HG03025 (cell line): Measurements from ENCODE around the gene IGF2R.
"Not testable (repeated sequence)": the region's sequence is repeated elsewhere in the genome, so short reads cannot be mapped to it uniquely, and the experiment has no call there.

Experiments used
- ATAC-seq: cut with Tn5 transposase; IDR thresholded peaks from one replicate; pipeline ENCODE4 v1.9.1; 2021; ENCODE audit warnings: mild to moderate bottlenecking, moderate library complexity; ENCODE audit not compliant: unreplicated experiment, low FRiP score

IGF2R gene

DNA sequence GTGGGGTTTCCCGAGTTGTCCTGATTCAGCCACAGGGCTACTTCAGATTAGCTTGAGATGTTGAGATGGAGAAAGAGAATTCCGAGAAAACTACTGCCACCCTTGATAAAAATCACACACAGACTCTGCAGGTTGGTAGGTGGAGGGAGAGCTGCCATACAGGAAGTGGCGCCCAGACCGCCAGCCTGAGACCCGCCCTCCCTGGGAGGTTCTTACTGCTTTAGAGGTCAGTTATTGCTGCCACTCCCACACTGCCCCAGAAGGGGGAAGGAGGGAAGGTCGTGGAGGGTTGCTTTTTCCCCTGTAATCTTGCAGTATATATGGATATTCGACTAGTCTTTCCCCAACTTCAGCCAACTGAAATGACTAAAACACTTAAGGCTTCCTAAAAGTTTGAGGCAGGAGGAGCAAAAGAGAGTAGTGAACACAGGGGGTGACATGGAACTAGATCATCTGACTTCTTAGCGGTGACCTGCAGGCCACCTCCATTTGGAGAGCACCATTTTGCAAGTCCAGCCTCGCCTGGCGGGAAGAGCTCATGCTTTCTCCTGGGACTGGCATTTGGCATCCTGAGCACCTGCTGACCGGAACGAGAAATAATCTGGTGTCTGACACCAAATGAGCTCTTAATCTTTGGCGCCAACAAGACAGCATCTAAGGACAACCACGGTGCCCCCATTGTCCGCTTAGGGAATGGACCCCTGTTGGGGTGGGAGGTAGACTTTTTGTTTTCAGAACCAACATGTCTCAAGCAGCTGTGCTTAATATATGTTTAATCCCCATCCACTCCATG, 117.0 kb downstream of the IGF2R start:
- no peak for ATAC-seq

GRCh38 chr6:160086754-160087153, 117.9 kb downstream of the IGF2R start:
- ATAC-seq, result no peak

- no peak for ATAC-seq
These were observed 119.3 kb downstream of the IGF2R start for GRCh38 chr6:160088069-160088783.

- ATAC-seq, result no peak
These were observed 120.1 kb downstream of the IGF2R start for GRCh38 chr6:160088784-160089533.

GRCh38 chr6:160089534-160089897, 120.6 kb downstream of the IGF2R start:
- no peak for ATAC-seq

- not testable (repeated sequence) for ATAC-seq
These were observed 121.8 kb downstream of the IGF2R start for GRCh38 chr6:160090442-160091239.

DNA sequence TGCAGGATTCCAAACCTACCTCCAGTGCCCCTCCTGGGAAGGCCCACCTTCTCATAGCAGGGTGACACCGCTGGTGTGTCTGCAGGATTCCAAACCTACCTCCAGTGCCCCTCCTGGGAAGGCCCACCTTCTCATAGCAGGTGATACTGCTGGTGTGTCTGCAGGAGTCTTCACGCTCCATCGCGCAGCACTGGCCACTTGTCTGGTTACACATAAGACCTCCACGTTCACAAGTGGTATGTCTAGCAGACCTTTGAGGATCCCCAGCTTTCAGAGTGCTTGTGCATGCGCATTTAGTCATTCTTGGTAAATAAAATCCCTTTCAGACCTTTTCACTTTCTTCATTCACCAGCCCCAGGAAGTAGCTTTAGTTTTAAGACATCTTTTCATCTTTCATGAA, 123.3 kb downstream of the IGF2R start:
- not testable (repeated sequence) for ATAC-seq

DNA sequence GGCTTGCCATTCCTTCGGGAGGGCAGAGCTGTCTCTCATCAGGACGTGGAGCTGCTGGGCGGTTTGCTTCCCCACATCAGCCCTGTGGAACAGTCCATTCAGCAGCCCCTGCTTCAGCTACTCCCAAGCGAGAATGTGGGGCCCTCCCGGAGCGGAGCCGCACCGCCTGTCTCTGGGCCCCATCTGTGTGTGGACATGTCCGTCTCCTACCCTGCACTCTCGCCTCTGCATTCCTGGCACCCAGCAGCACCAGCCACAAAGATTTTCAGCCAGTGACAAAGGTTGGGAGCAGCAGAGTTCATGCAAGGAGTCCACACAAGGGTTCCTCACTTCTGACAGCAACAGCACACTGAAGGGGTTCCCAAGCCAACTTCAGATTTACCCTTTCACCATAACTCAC, 123.7 kb downstream of the IGF2R start:
- ATAC-seq, result no peak

DNA sequence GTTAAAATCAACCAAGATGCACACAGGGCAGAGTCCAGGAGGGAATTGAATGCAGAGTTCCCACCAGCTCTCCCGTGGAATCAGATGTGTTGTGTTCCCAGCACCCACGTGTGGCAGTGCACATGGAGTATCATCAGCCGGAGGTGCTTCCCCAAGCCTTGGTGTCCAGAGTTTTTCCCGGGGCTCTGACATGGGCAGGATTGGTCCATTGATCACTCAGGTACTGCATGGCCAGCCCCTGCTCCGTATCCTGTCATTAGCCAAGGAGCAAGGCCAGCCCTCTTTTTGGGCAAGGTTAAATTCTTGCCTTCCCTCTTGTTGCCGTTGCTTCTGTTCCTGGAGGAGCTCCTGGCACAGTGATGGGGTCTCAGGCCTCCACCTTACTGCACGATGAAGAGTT, 124.2 kb downstream of the IGF2R start:
- ATAC-seq, result no peak

- no peak for ATAC-seq
These were observed 125.1 kb downstream of the IGF2R start for GRCh38 chr6:160093946-160094345.

DNA sequence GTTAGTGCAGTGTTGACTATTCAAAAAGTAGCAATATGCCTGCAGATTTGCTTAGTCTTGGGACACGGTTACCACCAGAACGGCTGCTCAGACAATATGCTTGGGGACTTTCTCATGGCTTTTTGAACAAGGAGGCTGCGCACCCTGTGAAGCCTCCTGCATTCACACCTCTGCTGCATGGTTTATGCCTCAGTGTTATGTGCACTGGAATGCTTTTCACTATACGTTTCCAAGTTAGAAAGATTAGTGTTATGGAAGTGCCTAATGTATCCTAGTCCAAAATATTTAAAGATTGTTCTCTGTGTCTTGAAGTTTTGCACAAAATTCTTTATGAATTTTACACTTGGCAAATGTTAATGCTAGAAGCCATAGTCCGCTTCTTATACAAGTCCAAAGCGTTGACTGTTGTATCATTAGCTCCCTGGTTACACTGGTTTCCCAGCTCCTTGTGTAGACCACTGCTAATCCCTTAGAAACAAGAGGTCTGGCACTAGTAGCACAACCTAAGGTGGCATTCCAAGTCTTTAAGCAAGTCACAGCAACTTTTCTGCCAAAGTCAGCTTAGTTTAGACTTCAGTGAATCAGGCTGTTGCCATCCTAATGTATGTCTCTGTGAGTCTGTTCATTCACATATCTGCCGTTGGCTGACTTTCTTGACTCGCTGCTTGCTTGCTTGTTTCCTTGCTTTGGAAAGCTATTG, 126.4 kb downstream of the IGF2R start:
- ATAC-seq, result no peak

DNA sequence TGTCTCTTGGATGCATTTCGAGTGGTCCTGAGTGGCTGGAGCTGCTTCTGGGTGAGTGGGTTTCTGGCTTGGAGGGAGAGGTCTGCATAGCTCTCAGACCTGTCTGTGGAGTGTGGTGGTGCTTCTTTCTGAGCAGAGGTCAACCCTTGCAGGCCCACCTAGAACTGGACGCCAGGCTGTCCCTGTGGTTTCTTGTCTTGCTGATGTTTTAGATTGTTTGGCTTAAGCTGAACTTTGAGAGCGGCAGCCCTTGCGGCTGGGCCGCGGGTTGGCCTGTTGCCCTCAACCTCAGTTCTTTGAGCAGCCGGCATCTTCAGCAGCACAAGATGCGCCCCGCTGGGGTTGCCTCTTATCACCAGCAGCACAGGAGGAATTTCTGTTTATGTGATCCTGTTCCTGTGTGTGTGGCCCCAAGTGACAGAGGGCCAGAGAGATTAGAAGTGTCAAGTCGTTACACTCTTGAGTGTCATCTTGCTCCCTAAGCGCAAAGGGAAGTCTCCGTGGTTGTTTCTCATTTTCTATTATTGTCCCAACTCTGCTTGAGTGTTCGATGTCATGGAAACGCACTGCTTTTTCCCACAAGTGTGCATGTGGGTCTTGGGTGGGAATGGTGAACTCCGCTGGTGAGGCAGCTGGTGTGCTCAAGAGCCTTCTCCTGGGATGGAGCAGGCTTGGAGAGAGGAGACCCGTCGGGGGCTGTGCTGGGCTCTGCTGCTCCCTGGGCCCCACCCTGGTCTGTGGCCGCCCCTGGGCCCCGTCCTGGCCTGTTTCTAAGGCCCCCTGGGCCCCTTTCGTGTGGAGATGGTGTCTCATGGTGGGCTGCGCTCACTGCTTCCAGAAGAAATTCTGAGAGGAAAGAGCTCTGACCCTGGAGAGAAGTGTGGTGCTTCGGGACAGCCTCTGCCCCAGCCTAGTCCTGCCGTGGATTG, 132.7 kb downstream of the IGF2R start:
- ATAC-seq, result no peak

DNA sequence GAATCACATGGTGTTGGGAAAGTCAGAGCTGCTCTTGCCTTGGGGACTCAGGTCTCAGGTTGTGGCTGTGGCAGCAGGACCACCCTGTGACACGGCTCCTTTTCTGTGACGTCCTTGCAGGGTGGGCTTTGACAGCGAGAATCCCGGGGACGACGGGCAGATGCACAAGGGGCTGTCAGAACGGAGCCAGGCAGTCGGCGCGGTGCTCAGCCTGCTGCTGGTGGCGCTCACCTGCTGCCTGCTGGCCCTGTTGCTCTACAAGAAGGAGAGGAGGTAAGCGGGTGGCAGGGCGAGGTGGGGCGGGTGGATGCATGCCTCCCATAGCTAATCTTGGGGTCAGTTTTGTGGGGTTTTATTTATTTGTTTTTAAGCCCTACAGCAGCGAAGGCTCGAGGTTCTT, 133.5 kb downstream of the IGF2R start:
- ATAC-seq, result no peak

DNA sequence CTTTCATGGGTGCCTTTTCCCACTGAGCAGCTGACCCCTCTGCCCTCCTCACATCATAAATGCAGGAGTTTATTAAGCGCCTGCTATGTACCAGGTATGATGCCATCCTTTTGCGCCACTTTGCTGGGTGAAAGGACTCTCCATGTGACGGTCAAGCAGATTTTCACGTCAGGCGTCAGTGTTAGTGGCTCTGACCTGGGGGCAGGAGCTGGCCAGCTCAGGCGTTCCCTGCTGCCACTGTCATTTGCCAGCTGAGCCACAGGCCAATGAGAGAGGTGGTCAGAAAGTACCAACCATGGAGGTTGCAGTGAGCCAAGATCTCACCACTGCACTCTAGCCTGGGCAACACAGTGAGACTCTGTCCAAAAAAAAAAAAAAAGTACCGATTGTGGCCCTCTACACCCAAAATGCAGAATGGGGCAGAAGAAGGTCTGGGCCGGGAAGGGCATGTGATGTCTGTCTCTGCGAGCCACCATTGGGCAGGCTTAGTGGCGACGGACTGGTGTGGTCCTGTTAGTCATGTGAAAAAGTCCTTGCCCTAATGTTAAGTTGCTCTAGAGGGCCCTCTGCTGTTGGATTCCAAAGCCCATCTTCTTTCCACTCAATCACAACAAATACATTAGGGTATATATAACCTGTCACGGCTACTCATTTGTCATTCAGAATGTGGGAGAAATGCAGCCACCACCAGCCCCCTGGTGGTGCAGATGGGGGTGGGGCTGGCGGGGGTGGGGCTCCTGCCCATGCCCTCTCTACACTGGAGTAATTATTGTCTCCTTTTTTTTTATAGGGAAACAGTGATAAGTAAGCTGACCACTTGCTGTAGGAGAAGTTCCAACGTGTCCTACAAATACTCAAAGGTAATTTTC, 134.3 kb downstream of the IGF2R start:
- no peak for ATAC-seq

DNA sequence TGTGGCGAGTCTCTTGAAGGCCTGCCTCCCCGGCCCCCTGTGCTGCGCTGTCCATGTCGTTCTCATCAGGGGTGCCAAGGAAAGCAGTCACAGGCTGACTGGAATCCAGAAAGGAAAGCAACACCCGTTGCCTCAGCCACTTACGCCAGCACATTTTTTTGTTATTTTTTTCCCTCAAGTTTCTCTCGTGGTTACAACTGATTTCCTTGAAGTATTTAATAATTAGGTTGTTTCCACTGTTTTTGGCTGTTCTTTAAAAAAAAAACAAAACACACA, 134.9 kb downstream of the IGF2R start:
- no peak for ATAC-seq

DNA sequence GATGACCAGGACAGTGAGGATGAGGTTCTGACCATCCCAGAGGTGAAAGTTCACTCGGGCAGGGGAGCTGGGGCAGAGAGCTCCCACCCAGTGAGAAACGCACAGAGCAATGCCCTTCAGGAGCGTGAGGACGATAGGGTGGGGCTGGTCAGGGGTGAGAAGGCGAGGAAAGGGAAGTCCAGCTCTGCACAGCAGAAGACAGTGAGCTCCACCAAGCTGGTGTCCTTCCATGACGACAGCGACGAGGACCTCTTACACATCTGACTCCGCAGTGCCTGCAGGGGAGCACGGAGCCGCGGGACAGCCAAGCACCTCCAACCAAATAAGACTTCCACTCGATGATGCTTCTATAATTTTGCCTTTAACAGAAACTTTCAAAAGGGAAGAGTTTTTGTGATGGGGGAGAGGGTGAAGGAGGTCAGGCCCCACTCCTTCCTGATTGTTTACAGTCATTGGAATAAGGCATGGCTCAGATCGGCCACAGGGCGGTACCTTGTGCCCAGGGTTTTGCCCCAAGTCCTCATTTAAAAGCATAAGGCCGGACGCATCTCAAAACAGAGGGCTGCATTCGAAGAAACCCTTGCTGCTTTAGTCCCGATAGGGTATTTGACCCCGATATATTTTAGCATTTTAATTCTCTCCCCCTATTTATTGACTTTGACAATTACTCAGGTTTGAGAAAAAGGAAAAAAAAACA, 136.1 kb downstream of the IGF2R start:
- no peak for ATAC-seq

DNA sequence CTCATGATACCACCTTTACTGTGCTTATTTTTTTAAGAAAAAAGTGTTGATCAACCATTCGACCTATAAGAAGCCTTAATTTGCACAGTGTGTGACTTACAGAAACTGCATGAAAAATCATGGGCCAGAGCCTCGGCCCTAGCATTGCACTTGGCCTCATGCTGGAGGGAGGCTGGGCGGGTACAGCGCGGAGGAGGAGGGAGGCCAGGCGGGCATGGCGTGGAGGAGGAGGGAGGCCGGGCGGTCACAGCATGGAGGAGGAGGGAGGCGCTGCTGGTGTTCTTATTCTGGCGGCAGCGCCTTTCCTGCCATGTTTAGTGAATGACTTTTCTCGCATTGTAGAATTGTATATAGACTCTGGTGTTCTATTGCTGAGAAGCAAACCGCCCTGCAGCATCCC, 137.1 kb downstream of the IGF2R start:
- ATAC-seq, result no peak

DNA sequence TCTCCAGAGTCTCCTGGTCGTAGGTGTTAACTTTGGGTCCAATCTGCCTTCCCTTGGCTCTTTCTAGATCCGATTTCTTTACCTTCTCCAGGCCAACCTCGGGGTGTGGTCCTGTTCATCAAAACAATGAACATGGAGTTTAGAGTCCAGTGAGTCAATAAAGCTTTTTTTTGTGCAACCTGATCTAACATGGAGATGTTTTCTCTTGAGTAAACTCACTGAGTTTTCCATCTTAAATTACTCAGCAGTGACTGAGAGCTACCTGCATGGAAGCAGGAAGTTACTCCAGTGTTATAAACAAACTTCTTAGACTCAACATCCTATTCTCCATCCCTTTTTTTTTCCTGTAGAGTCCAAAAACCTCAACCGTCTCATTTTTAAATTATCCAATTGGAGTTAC, 137.8 kb downstream of the IGF2R start:
- ATAC-seq, result no peak
